Kidney (tissue), 14 donors: ENCODE results near the gene RAB11A. TPM values are rescaled to one million over a fixed set of nuclear protein-coding genes. Genes with fewer than 3 reads are reported as not detected.

Experiments used
- DNase-seq, 5 donors: peaks; one replicate each; pipeline ENCODE4 v3.0.0-alpha.2; 2013 to 2020
- FAIRE-seq: peaks from 2 replicates; lab custom pipeline; 2012; peaks lifted over from hg19 to GRCh38; lab: Jason Lieb, UNC
- H3K27ac ChIP-seq, 2 donors: one replicate each; pipeline ENCODE4 v1.7.0; 2013; ENCODE audit warnings: low read depth in 2 of 2, low read length in 2 of 2, inconsistent platforms in 1 of 2
- H3K27me3 ChIP-seq: one replicate; pipeline ENCODE4 v1.7.1; 2013; ENCODE audit warnings: low read length, inconsistent platforms; ENCODE audit not compliant: control insufficient read depth, insufficient read depth
- H3K36me3 ChIP-seq, 3 donors: one replicate each; pipeline versions ENCODE4 v1.7.0 to v1.7.1; 2013; ENCODE audit warnings: low read length in 3 of 3, control low read depth in 1 of 3, inconsistent platforms in 1 of 3; ENCODE audit not compliant: insufficient read depth in 3 of 3, control insufficient read depth in 2 of 3
- H3K4me1 ChIP-seq, 3 donors: one replicate each; pipeline versions ENCODE4 v1.7.0 to v1.7.1; 2013; ENCODE audit warnings: low read length in 3 of 3, inconsistent platforms in 1 of 3, low read depth in 1 of 3; ENCODE audit not compliant: control insufficient read depth in 2 of 3, insufficient read depth in 2 of 3
- H3K4me3 ChIP-seq, 3 donors: one replicate each; pipeline versions ENCODE4 v1.7.0 to v1.8.1; 2013; ENCODE audit warnings: low read length in 3 of 3, control low read depth in 1 of 3, inconsistent platforms in 1 of 3
- H3K9ac ChIP-seq, 3 donors: one replicate each; pipeline versions ENCODE4 v1.7.0 to v1.7.1; 2013; ENCODE audit warnings: low read length in 3 of 3, control low read depth in 1 of 3, inconsistent platforms in 1 of 3
- H3K9me3 ChIP-seq, 3 donors: one replicate each; pipeline versions ENCODE4 v1.7.0 to v1.7.1; 2013; ENCODE audit warnings: low read length in 3 of 3, control low read depth in 1 of 3, inconsistent platforms in 1 of 3; ENCODE audit not compliant: control insufficient read depth in 2 of 3, insufficient read depth in 1 of 3
- intact Hi-C: fragments of 100-400 bp; cut with DNase I; formaldehyde crosslinking; loops from one replicate; pipeline ENCODE4 v1.11.1; 2022
- polyA plus RNA-seq: library from polyadenylated mRNA; stranded (reverse); fragments of 350-450 nt; fragmentation: Illumina TruSeq; extraction: RNeasy Lipid Tissue Mini Kit (QIAGEN cat#74804); gene quantifications from one replicate; pipeline ENCODE4 v1.2.3, GENCODE V29; 2014; ENCODE audit warnings: low read depth, low replicate concordance; ENCODE audit not compliant: insufficient read depth
- total RNA-seq: library from RNA; stranded (reverse); fragmentation: NEBNext Ultra II Directional; extraction: Animal tissue kit (Norgen Biotek cat#: 25700); gene quantifications from one replicate; pipeline ENCODE4 v1.2.1, GENCODE V29; 2021
- TF ChIP-seq, protein P1 (sequence below): IDR thresholded peaks from 3 replicates; pipeline ENCODE4 v1.5.1; 2012; ENCODE audit warnings: mild to moderate bottlenecking, moderate library complexity, borderline replicate concordance; ENCODE audit not compliant: insufficient read depth; ENCODE audit errors: extremely low read depth
- donor health status: control.
- donor health status: control.
- donor health status: control.
- donor health status: control.
- donor health status: control.
- donor health status: DM: yes; HTN: yes; CAD: no.
- donor health status: Normal renal cell carcinoma (clear cell type).

RAB11A gene
- total and polyA plus RNA-seq, 2 donors from 2014 or later: 216 to 249 TPM

GRCh38 chr15:65901336-65901735 lies 32.0 kb downstream of the RAB11A start:
- H3K36me3 ChIP-seq: peaks cover 2 to 9% (median 7%) of the 10 kb centered on the region in 3 donors
- H3K27ac ChIP-seq: no peak overlapping the region

DNA sequence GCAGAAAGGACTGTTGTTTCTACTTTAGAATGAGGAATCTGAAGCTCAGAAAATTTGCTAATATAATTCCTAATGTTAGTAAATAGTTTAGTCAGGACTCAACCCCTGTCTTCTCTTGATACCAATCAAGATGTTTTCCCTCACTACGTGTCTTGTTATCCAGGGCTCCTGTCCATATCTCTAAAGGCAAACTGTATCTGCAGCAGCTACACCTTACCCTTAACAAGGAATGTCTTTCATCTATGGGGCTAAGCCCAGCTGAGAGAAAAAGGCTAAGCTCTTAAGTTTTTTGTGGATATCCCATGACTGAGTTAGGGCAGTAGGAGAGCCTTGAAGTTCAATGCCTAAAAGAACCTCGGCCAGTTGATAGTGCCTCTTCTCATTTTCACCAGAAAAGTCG lies 32.5 kb downstream of the RAB11A start:
- H3K36me3 ChIP-seq: peaks cover 2 to 7% (median 6%) of the 10 kb centered on the region in 3 donors
- H3K4me1 ChIP-seq: no peaks in the 10 kb centered on the region
- no peaks in the 10 kb centered on the region for H3K9me3 ChIP-seq
- no peak overlapping the region for H3K4me3 ChIP-seq
- TF ChIP-seq, protein P1, sequence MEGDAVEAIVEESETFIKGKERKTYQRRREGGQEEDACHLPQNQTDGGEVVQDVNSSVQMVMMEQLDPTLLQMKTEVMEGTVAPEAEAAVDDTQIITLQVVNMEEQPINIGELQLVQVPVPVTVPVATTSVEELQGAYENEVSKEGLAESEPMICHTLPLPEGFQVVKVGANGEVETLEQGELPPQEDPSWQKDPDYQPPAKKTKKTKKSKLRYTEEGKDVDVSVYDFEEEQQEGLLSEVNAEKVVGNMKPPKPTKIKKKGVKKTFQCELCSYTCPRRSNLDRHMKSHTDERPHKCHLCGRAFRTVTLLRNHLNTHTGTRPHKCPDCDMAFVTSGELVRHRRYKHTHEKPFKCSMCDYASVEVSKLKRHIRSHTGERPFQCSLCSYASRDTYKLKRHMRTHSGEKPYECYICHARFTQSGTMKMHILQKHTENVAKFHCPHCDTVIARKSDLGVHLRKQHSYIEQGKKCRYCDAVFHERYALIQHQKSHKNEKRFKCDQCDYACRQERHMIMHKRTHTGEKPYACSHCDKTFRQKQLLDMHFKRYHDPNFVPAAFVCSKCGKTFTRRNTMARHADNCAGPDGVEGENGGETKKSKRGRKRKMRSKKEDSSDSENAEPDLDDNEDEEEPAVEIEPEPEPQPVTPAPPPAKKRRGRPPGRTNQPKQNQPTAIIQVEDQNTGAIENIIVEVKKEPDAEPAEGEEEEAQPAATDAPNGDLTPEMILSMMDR: no peak
- FAIRE-seq (no peak), DNase-seq (no peak)
- intact Hi-C loops: no loop called here
- H3K27me3 ChIP-seq: no peaks in the 10 kb centered on the region
- no peak overlapping the region for H3K27ac ChIP-seq
- no peak overlapping the region for H3K9ac ChIP-seq

More at GRCh38 chr15:65901336-65901735, 32.0 kb downstream of the RAB11A start:
- Histone ChIP-seq H3K9ac (no peak overlapping the region), H3K9me3 (no peaks in the 10 kb centered on the region), H3K27me3 (no peaks in the 10 kb centered on the region), H3K4me1 (no peaks in the 10 kb centered on the region), H3K4me3 (no peak overlapping the region)
- DNase-seq (no peak), FAIRE-seq (no peak)
- TF ChIP-seq, protein P1: no peak
- intact Hi-C loops: no loop called here

- intact Hi-C loops: no loop called here
- Histone ChIP-seq H3K27me3 (no peaks in the 10 kb centered on the region), H3K4me1 (no peaks in the 10 kb centered on the region), H3K36me3 (peaks cover 2 to 7% (median 3%) of the 10 kb centered on the region in 3 donors), H3K4me3 (no peak overlapping the region), H3K9me3 (no peaks in the 10 kb centered on the region), H3K27ac (no peak overlapping the region), H3K9ac (no peak overlapping the region)
- DNase-seq (peak in 2 of 5 donors; percentile 34 to 80), FAIRE-seq (no peak)
- TF ChIP-seq, protein P1: no peak
Observed at GRCh38 chr15:65902373-65902772, 33.1 kb downstream of the RAB11A start.
